Stimulated activated CD4-positive, alpha-beta T cell treated with anti-CD3 and anti-CD28 coated beads, Interleukin-1b, Interleukin-23, amount 100 ng/mL, for 24 hours (primary cell): ENCODE data around the gene CARF.
"Not testable (repeated sequence)": the region's sequence is repeated elsewhere in the genome, so short reads cannot be mapped to it uniquely, and the experiment has no call there.

Experiments
- DNase-seq, 4 experiments: peaks; one replicate each; pipeline ENCODE4 v3.0.0-alpha.2; 2020; ENCODE audit warnings: low read depth in 4 of 4, low spot score in 1 of 4

The CARF gene

GRCh38 chr2:202911512-202912341 is at the start of gene CARF, which contains the start of gene WDR12:
Gene CARF, plus strand, starts transcription at chr2:202912275. Its CDS starts 29,628 bp downstream, at chr2:202941903.
Gene WDR12, minus strand, starts transcription at chr2:202911673. Its CDS starts 197 bp downstream, at chr2:202911476.
- DNase-seq = peak; percentile 59 to 86 (median 80)

- DNase-seq = peak; percentile 12 to 49 (median 32)
Measured at GRCh38 chr2:202870431-202871299, 41.4 kb upstream of the CARF start.

- peak; percentile 7 to 50 (median 30) for DNase-seq
Measured at GRCh38 chr2:202871300-202872141, 40.6 kb upstream of the CARF start, which contains the start of gene ICA1L. Gene ICA1L, minus strand, starts transcription at chr2:202871766. Its CDS starts 42,757 bp downstream, at chr2:202829009.

GRCh38 chr2:202877699-202878098 is 34.4 kb upstream of the CARF start:
- no peak for DNase-seq

- DNase-seq = no peak
Measured at GRCh38 chr2:202881570-202881969, 30.5 kb upstream of the CARF start.

GRCh38 chr2:202883987-202884675 is 27.9 kb upstream of the CARF start:
- no peak for DNase-seq

- DNase-seq = no peak
Measured at GRCh38 chr2:202885190-202885589, 26.9 kb upstream of the CARF start.

- DNase-seq = not testable (repeated sequence)
Measured at GRCh38 chr2:202905507-202905906, 6.6 kb upstream of the CARF start.

- no peak for DNase-seq
Measured at GRCh38 chr2:202908186-202908585, 3.9 kb upstream of the CARF start.

- no peak for DNase-seq
Measured at GRCh38 chr2:202909394-202910192, 2.5 kb upstream of the CARF start.

- DNase-seq = not testable (repeated sequence)
Measured at GRCh38 chr2:202910250-202910649, 1.8 kb upstream of the CARF start.

GRCh38 chr2:202910698-202911097 is 1.4 kb upstream of the CARF start:
- no peak for DNase-seq

GRCh38 chr2:202911203-202911511 is 918 bp upstream of the CARF start:
- DNase-seq = no peak

GRCh38 chr2:202912342-202913201 is 497 bp downstream of the CARF start:
- DNase-seq = not testable (repeated sequence)

- no peak for DNase-seq
Measured at GRCh38 chr2:202918860-202919259, 6.8 kb downstream of the CARF start.

- no peak for DNase-seq
Measured at GRCh38 chr2:202932425-202933138, 20.5 kb downstream of the CARF start.

- no peak for DNase-seq
Measured at GRCh38 chr2:202933139-202933510, 21.1 kb downstream of the CARF start.

- no peak for DNase-seq
Measured at GRCh38 chr2:202933958-202934357, 21.9 kb downstream of the CARF start.
